DOHH2 (cell line): Measurements from ENCODE around the gene ALPL.

Experiments
- H3F3A ChIP-seq: fragments of 200-600 bp; sonication (generic), shearing (Covaris generic); 2 replicates; pipeline ENCODE4 v1.6.0; 2016; ENCODE audit warnings: antibody characterized with exemption, mild to moderate bottlenecking; ENCODE audit not compliant: control insufficient read depth, insufficient read depth
- H3K27ac ChIP-seq: fragments of 200-600 bp; sonication (generic); 2 replicates; pipeline ENCODE4 v1.5.1; 2014; ENCODE audit warnings: low read depth, mild to moderate bottlenecking, low read length, moderate library complexity
- H3K27me3 ChIP-seq: fragments of 200-600 bp; sonication (generic); 2 replicates; pipeline ENCODE4 v1.6.1; 2014; ENCODE audit warnings: mild to moderate bottlenecking, low read length, mixed read lengths; ENCODE audit not compliant: control insufficient read depth
- H3K36me3 ChIP-seq: fragments of 200-600 bp; sonication (generic); 2 replicates; pipeline ENCODE4 v1.6.1; 2014; ENCODE audit warnings: mild to moderate bottlenecking, low read length, moderate library complexity, mixed read lengths; ENCODE audit not compliant: control insufficient read depth
- H3K4me1 ChIP-seq: fragments of 200-600 bp; sonication (generic); 2 replicates; pipeline ENCODE4 v1.6.1; 2014; ENCODE audit warnings: mild to moderate bottlenecking, low read length, mixed read lengths; ENCODE audit not compliant: control insufficient read depth
- H3K4me2 ChIP-seq: fragments of 200-600 bp; sonication (generic); 2 replicates; pipeline ENCODE4 v1.6.0; 2014; ENCODE audit warnings: mild to moderate bottlenecking, low read length, moderate library complexity
- H3K4me3 ChIP-seq: fragments of 200-600 bp; sonication (generic); 2 replicates; pipeline ENCODE4 v1.5.1; 2014; ENCODE audit warnings: mild to moderate bottlenecking, low read length, mixed read lengths
- H3K79me2 ChIP-seq: fragments of 200-600 bp; sonication (generic); 2 replicates; pipeline ENCODE4 v1.6.1; 2014; ENCODE audit warnings: mild to moderate bottlenecking, low read length, mixed read lengths; ENCODE audit not compliant: control insufficient read depth
- H3K9me2 ChIP-seq: fragments of 200-600 bp; sonication (generic); replicated peaks from 2 replicates; pipeline ENCODE4 v1.6.1; 2014; ENCODE audit warnings: mild to moderate bottlenecking, low read length, mixed read lengths; ENCODE audit not compliant: control insufficient read depth
- H3K9me3 ChIP-seq: fragments of 200-600 bp; sonication (generic); 2 replicates; pipeline ENCODE4 v1.6.1; 2014; ENCODE audit warnings: antibody characterized with exemption, low read length, mixed read lengths; ENCODE audit not compliant: control insufficient read depth, insufficient read depth
- H4K20me1 ChIP-seq: fragments of 200-600 bp; sonication (generic); 2 replicates; pipeline ENCODE4 v1.6.0; 2014; ENCODE audit warnings: low read depth, mild to moderate bottlenecking, antibody characterized with exemption, low read length, moderate library complexity; ENCODE audit not compliant: control insufficient read depth, insufficient read depth
- CTCF ChIP-seq: fragments of 200-600 bp; sonication (generic); IDR thresholded peaks from one replicate; pipeline ENCODE4 v1.5.1; 2014; ENCODE audit warnings: antibody characterized with exemption, mild to moderate bottlenecking, low read depth, low read length; ENCODE audit not compliant: poor library complexity, severe bottlenecking
- EZH2phosphoT487 ChIP-seq: fragments of 200-600 bp; sonication (generic); IDR thresholded peaks from 2 replicates; pipeline ENCODE4 v1.6.1; 2017; ENCODE audit warnings: borderline replicate concordance, mild to moderate bottlenecking, antibody characterized with exemption, low read length, moderate library complexity, mixed read lengths

The ALPL gene

GRCh38 chr1:21618561-21619374 is 109.5 kb downstream of the ALPL start:
- Histone ChIP-seq H3F3A (no peaks in the 10 kb centered on the region), H3K4me3 (no peak overlapping the region), H3K36me3 (no peaks in the 10 kb centered on the region), H3K4me1 (peaks cover 7% of the 10 kb centered on the region), H3K4me2 (no peak overlapping the region), H3K27ac (no peak overlapping the region), H3K9me3 (no peaks in the 10 kb centered on the region), H3K79me2 (no peaks in the 10 kb centered on the region), H3K9me2 (no peaks in the 10 kb centered on the region), H3K27me3 (peaks cover 18% of the 10 kb centered on the region), H4K20me1 (no peaks in the 10 kb centered on the region)
- no peak for TF ChIP-seq EZH2phosphoT487
- TF ChIP-seq CTCF, result no peak

GRCh38 chr1:21619375-21619947 is 110.2 kb downstream of the ALPL start:
- Histone ChIP-seq H3K4me2 (no peak overlapping the region), H3K36me3 (no peaks in the 10 kb centered on the region), H3K9me3 (no peaks in the 10 kb centered on the region), H3K27ac (no peak overlapping the region), H3K4me3 (no peak overlapping the region), H3K79me2 (no peaks in the 10 kb centered on the region), H3K9me2 (no peaks in the 10 kb centered on the region), H3K4me1 (peaks cover 8% of the 10 kb centered on the region), H3F3A (no peaks in the 10 kb centered on the region), H4K20me1 (no peaks in the 10 kb centered on the region), H3K27me3 (peaks cover 18% of the 10 kb centered on the region)
- TF ChIP-seq CTCF (no peak), EZH2phosphoT487 (no peak)

GRCh38 chr1:21620011-21620410 is 110.8 kb downstream of the ALPL start:
- Histone ChIP-seq H3F3A (no peaks in the 10 kb centered on the region), H3K4me3 (no peak overlapping the region), H3K4me1 (peaks cover 8% of the 10 kb centered on the region), H3K27ac (no peak overlapping the region), H3K27me3 (peaks cover 18% of the 10 kb centered on the region), H3K9me2 (no peaks in the 10 kb centered on the region), H4K20me1 (no peaks in the 10 kb centered on the region), H3K36me3 (no peaks in the 10 kb centered on the region), H3K4me2 (no peak overlapping the region), H3K9me3 (no peaks in the 10 kb centered on the region), H3K79me2 (no peaks in the 10 kb centered on the region)
- TF ChIP-seq EZH2phosphoT487, result no peak
- no peak for TF ChIP-seq CTCF
